IMR-90 (cell line): ENCODE data around the gene ELK3. TPM values are rescaled to one million over a fixed set of nuclear protein-coding genes. Genes with fewer than 3 reads are reported as not detected.

Experiments used
- ATAC-seq: fragments of 200-7000 bp; cut with Tn5 transposase; 2 replicates; pipeline ENCODE4 v1.9.1; 2020; ENCODE audit warnings: low read depth, mild to moderate bottlenecking, moderate library complexity
- BruUV-seq: library from RNA; stranded (reverse); fragments of 400-500 nt; replicated peaks from 2 replicates; lab custom pipeline; 2021; lab: Mats Ljungman, UMichigan
- CTCF ChIA-PET: fragments of 300-600 bp; formaldehyde crosslinking; extraction: SDS; loops from one replicate; lab custom pipeline; 2021; ENCODE audit warnings: antibody characterized with exemption; lab: Yijun Ruan, JAX
- POLR2A ChIA-PET: fragments of 300-600 bp; sonication (Branson Sonifier 250); formaldehyde crosslinking; loops from one replicate; lab custom pipeline; 2022; ENCODE audit warnings: antibody characterized with exemption; ENCODE audit not compliant: unreplicated experiment; lab: Charles Lee
- DNase-seq: peaks from one replicate; pipeline ENCODE4 v3.0.0; 2013
- H2AFZ ChIP-seq: replicated peaks from 2 replicates; pipeline ENCODE3; 2013; ENCODE audit warnings: low read length, mild to moderate bottlenecking; ENCODE audit not compliant: poor library complexity
- H2AK5ac ChIP-seq: 2 replicates; pipeline ENCODE4 v1.6.1; 2013; ENCODE audit warnings: low read depth, low read length, inconsistent platforms
- H2AK9ac ChIP-seq: replicated peaks from 2 replicates; pipeline ENCODE3; 2013; ENCODE audit warnings: mild to moderate bottlenecking, low read depth, low read length, moderate library complexity; ENCODE audit not compliant: poor library complexity
- H2BK120ac ChIP-seq: 2 replicates; pipeline ENCODE4 v1.6.1; 2013; ENCODE audit warnings: low read depth, low read length, inconsistent platforms
- H2BK15ac ChIP-seq: 3 replicates; pipeline ENCODE4 v1.6.1; 2013; ENCODE audit warnings: low read depth, low read length, inconsistent platforms
- H2BK20ac ChIP-seq: 2 replicates; pipeline ENCODE4 v1.6.1; 2013; ENCODE audit warnings: low read depth, mild to moderate bottlenecking, inconsistent platforms, low read length, moderate library complexity
- H2BK5ac ChIP-seq: 2 replicates; pipeline ENCODE4 v1.6.1; 2013; ENCODE audit warnings: mild to moderate bottlenecking, low read depth, low read length, inconsistent platforms; ENCODE audit not compliant: poor library complexity, severe bottlenecking
- H3K14ac ChIP-seq: replicated peaks from 2 replicates; pipeline ENCODE4 v1.6.1; 2013; ENCODE audit warnings: low read depth, low read length, inconsistent platforms
- H3K18ac ChIP-seq: 2 replicates; pipeline ENCODE4 v1.6.1; 2013; ENCODE audit warnings: low read depth, low read length, control low read depth
- H3K23ac ChIP-seq: 2 replicates; pipeline ENCODE4 v1.6.1; 2013; ENCODE audit warnings: low read depth, low read length, inconsistent platforms
- H3K27ac ChIP-seq: 2 replicates; pipeline ENCODE4 v1.5.1; 2013; ENCODE audit warnings: mild to moderate bottlenecking, control low read depth, low read length; ENCODE audit not compliant: insufficient read depth
- H3K27me3 ChIP-seq: 2 replicates; pipeline ENCODE4 v1.6.1; 2013; ENCODE audit warnings: low read length; ENCODE audit not compliant: control insufficient read depth, insufficient read depth
- H3K36me3 ChIP-seq: 2 replicates; pipeline ENCODE4 v1.6.1; 2013; ENCODE audit warnings: low read length, mixed read lengths; ENCODE audit not compliant: control insufficient read depth, insufficient read depth
- H3K4ac ChIP-seq: 2 replicates; pipeline ENCODE4 v1.6.1; 2013; ENCODE audit warnings: low read depth, low read length, inconsistent platforms
- H3K4me1 ChIP-seq: 2 replicates; pipeline ENCODE4 v1.6.1; 2013; ENCODE audit warnings: low read length, mixed read lengths; ENCODE audit not compliant: control insufficient read depth, insufficient read depth
- H3K4me2 ChIP-seq: 2 replicates; pipeline ENCODE4 v1.6.1; 2013; ENCODE audit warnings: low read depth, mild to moderate bottlenecking, control low read depth, low read length, moderate library complexity
- H3K4me3 ChIP-seq: 2 replicates; pipeline ENCODE4 v1.5.1; 2013; ENCODE audit warnings: low read depth, mild to moderate bottlenecking, control low read depth, low read length, moderate library complexity; ENCODE audit not compliant: insufficient read depth
- H3K56ac ChIP-seq: 2 replicates; pipeline ENCODE4 v1.6.1; 2013; ENCODE audit warnings: low read length, inconsistent platforms; ENCODE audit not compliant: insufficient read depth; ENCODE audit errors: extremely low read depth
- H3K79me1 ChIP-seq, 2 experiments: 2 replicates each; pipeline ENCODE4 v1.6.1; 2013; ENCODE audit warnings: low read length in 2 of 2, inconsistent platforms in 1 of 2, low read depth in 1 of 2
- H3K9ac ChIP-seq: 2 replicates; pipeline ENCODE4 v1.6.1; 2013; ENCODE audit warnings: low read depth, low read length, control low read depth
- H3K9me1 ChIP-seq: 2 replicates; pipeline ENCODE4 v1.6.1; 2013; ENCODE audit warnings: low read length, inconsistent platforms; ENCODE audit not compliant: insufficient read depth
- H3K9me3 ChIP-seq: 2 replicates; pipeline ENCODE4 v1.6.1; 2013; ENCODE audit warnings: low read length; ENCODE audit not compliant: control insufficient read depth, insufficient read depth
- H4K20me1 ChIP-seq: 2 replicates; pipeline ENCODE4 v1.6.1; 2013; ENCODE audit warnings: low read length, inconsistent platforms; ENCODE audit not compliant: insufficient read depth
- H4K5ac ChIP-seq: 2 replicates; pipeline ENCODE4 v1.6.1; 2013; ENCODE audit warnings: mild to moderate bottlenecking, low read depth, low read length, control low read depth
- H4K8ac ChIP-seq, 2 experiments: 2 replicates each; pipeline ENCODE4 v1.6.1; 2013; ENCODE audit warnings: low read depth in 2 of 2, low read length in 2 of 2, control low read depth in 1 of 2, inconsistent platforms in 1 of 2
- H4K91ac ChIP-seq: 2 replicates; pipeline ENCODE4 v1.6.1; 2013; ENCODE audit warnings: low read depth, low read length, inconsistent platforms; ENCODE audit not compliant: insufficient read depth
- CEBPB ChIP-seq: IDR thresholded peaks from 2 replicates; pipeline ENCODE4 v1.6.1; 2012; ENCODE audit warnings: low read depth, low read length, improper control_type of control experiment
- CHD1 ChIP-seq: IDR thresholded peaks from 2 replicates; pipeline ENCODE4 v1.6.1; 2012; ENCODE audit warnings: low read depth, low read length, improper control_type of control experiment
- MAZ ChIP-seq: IDR thresholded peaks from 2 replicates; pipeline ENCODE4 v1.6.1; 2012; ENCODE audit warnings: low read depth, mild to moderate bottlenecking, low read length, improper control_type of control experiment, moderate library complexity, borderline replicate concordance
- MXI1 ChIP-seq: IDR thresholded peaks from 2 replicates; pipeline ENCODE4 v1.6.1; 2012; ENCODE audit warnings: low read depth, mild to moderate bottlenecking, low read length, moderate library complexity, borderline replicate concordance
- NFE2L2 ChIP-seq: fragments of 150-350 bp; IDR thresholded peaks from 2 replicates; pipeline ENCODE4 v1.6.1; 2016; ENCODE audit warnings: low read depth, mild to moderate bottlenecking, low read length
- POLR2A ChIP-seq: IDR thresholded peaks from 2 replicates; pipeline ENCODE4 v1.6.1; 2012; ENCODE audit warnings: mild to moderate bottlenecking, low read depth, low read length
- RAD21 ChIP-seq: IDR thresholded peaks from 2 replicates; pipeline ENCODE4 v1.6.1; 2012; ENCODE audit warnings: low read length, improper control_type of control experiment
- RFX5 ChIP-seq: IDR thresholded peaks from 2 replicates; pipeline ENCODE4 v1.8.0; 2012; ENCODE audit warnings: low read depth, mild to moderate bottlenecking, low read length, moderate library complexity
- SMC3 ChIP-seq: fragments of 150-350 bp; IDR thresholded peaks from 2 replicates; pipeline ENCODE4 v1.6.1; 2016; ENCODE audit warnings: low read depth, mild to moderate bottlenecking, antibody characterized with exemption, low read length, moderate library complexity
- WGBS, 2 experiments: methylation state at CpG; one replicate each; pipeline versions ENCODE4 v1.1.5 to v1.1.7; 2013; ENCODE audit warnings: missing lambda C conversion rate in 2 of 2; ENCODE audit not compliant: insufficient read length in 1 of 2; ENCODE audit errors: extremely low coverage in 2 of 2; 5-methylcytosine and 5-hydroxymethylcytosine counted together
- dilution Hi-C: fragments of 300-500 bp; cut with HindIII; formaldehyde crosslinking; loops from one replicate; pipeline ENCODE4 v1.14.3; 2018; ENCODE audit warnings: low sequenced_read_pairs; ENCODE audit not compliant: unreplicated experiment
- in situ Hi-C: fragments of 300-500 bp; cut with MboI; formaldehyde crosslinking; loops from 3 replicates; pipeline ENCODE4 v1.14.3; 2019; ENCODE audit warnings: low sequenced_read_pairs, inconsistent platforms, mixed read lengths
- intact Hi-C: fragments of 100-400 bp; cut with micrococcal nuclease; formaldehyde crosslinking; loops from 2 replicates; pipeline ENCODE4 v1.10.0; 2022
- polyA plus RNA-seq, 3 experiments: library from polyadenylated mRNA; depleted of rRNA; stranded (reverse); fragments of >200 nt; gene quantifications; 2 replicates each; pipeline ENCODE4 v1.2.3, GENCODE V29; 2012; ENCODE audit warnings: low replicate concordance in 1 of 3
- total RNA-seq: library from RNA; depleted of rRNA; stranded (reverse); fragments of >200 nt; gene quantifications from 2 replicates; pipeline ENCODE4 v1.2.3, GENCODE V29; 2012
- TF ChIP-seq, protein P1 (sequence below): fragments of 150-350 bp; IDR thresholded peaks from 2 replicates; pipeline ENCODE4 v1.6.1; 2016; ENCODE audit warnings: low read depth, mild to moderate bottlenecking, low read length, moderate library complexity, borderline replicate concordance
- TF ChIP-seq, protein P2 (sequence below): fragments of 150-350 bp; IDR thresholded peaks from 2 replicates; pipeline ENCODE4 v1.6.1; 2017; ENCODE audit warnings: mild to moderate bottlenecking, antibody characterized with exemption, low read length, low read depth

Gene ELK3
- total and polyA plus RNA-seq, 2 of the 4 experiments (the other 2 are of a cell fraction) = 14.5 to 27.5 TPM

DNA sequence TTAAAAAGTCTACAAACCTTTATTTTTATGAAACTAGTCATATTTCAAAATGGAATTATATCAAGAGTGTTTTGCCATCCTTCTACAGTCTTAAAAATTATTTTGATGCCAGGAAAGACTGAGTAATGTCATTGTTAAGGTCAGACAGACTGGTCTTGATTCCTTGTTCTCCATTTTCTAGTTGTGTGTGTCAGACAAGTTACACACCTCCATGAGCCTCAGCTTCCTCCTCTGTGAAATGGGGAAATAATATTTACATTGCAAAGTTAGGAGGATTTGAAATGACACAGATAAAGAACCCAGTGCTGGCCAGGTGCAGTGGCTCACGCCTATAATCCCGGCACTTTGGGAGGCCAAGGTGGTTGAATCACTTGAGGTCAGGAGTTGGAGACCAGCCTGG is 47.4 kb upstream of the ELK3 start:
- TF ChIP-seq POLR2A = no peak
- no peak for TF ChIP-seq CEBPB
- TF ChIP-seq, protein P1, sequence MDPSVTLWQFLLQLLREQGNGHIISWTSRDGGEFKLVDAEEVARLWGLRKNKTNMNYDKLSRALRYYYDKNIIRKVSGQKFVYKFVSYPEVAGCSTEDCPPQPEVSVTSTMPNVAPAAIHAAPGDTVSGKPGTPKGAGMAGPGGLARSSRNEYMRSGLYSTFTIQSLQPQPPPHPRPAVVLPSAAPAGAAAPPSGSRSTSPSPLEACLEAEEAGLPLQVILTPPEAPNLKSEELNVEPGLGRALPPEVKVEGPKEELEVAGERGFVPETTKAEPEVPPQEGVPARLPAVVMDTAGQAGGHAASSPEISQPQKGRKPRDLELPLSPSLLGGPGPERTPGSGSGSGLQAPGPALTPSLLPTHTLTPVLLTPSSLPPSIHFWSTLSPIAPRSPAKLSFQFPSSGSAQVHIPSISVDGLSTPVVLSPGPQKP = no peak
- TF ChIP-seq RAD21 = no peak
- TF ChIP-seq NFE2L2 = no peak
- TF ChIP-seq, protein P2, sequence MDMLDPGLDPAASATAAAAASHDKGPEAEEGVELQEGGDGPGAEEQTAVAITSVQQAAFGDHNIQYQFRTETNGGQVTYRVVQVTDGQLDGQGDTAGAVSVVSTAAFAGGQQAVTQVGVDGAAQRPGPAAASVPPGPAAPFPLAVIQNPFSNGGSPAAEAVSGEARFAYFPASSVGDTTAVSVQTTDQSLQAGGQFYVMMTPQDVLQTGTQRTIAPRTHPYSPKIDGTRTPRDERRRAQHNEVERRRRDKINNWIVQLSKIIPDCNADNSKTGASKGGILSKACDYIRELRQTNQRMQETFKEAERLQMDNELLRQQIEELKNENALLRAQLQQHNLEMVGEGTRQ = no peak
- no peak for TF ChIP-seq RFX5
- no peak for TF ChIP-seq MAZ
- no peak for TF ChIP-seq SMC3
- TF ChIP-seq CHD1 = no peak
- TF ChIP-seq MXI1 = no peak
- dilution Hi-C loops (no loop called here), intact Hi-C loops (no loop called here), in situ Hi-C loops (no loop called here)
- BruUV-seq = no TSS peak
- Histone ChIP-seq H2BK20ac (no peak overlapping the region), H3K27me3 (no peaks in the 10 kb centered on the region), H3K9me1 (no peaks in the 10 kb centered on the region), H4K20me1 (no peaks in the 10 kb centered on the region), H4K91ac (no peak overlapping the region), H3K9me3 (no peaks in the 10 kb centered on the region), H3K56ac (no peak overlapping the region), H2AFZ (no peak overlapping the region), H2AK5ac (no peak overlapping the region), H3K14ac (no peak overlapping the region), H3K4me2 (no peak overlapping the region), H3K27ac (no peak overlapping the region), H4K5ac (no peak overlapping the region), H3K4me1 (no peaks in the 10 kb centered on the region), H3K4ac (no peak overlapping the region), H3K79me1 (no peaks in the 10 kb centered on the region), H3K18ac (no peak overlapping the region), H3K9ac (no peak overlapping the region), H2BK5ac (no peak overlapping the region), H2BK120ac (no peak overlapping the region), H2BK15ac (no peak overlapping the region), H3K23ac (no peak overlapping the region), H3K36me3 (no peaks in the 10 kb centered on the region), H3K4me3 (no peak overlapping the region), H2AK9ac (no peak overlapping the region), H4K8ac (no peak overlapping the region)
- ATAC-seq = no peak
- WGBS, 2 experiments = no CpG with 5 or more reads among the region's 2 CpGs
- no peak for DNase-seq
- ChIA-PET POLR2A (no interaction called here), CTCF (interaction anchor here (0.6 kb wide), 1 partner anchor 255 kb away, joined by 3 read pairs; no protein-coding TSS in a partner anchor)
